Activated CD4-positive, alpha-beta memory T cell treated with anti-CD3 and anti-CD28 coated beads for 36 hours (primary cell): ENCODE results near the gene FCHSD1. TPM values are rescaled to one million over a fixed set of nuclear protein-coding genes. Genes with fewer than 3 reads are reported as not detected.

Experiments used
- CTCF ChIA-PET: fragments of 350-600 bp; sonication (Branson Sonifier 250); formaldehyde crosslinking; loops from one replicate; lab custom pipeline; 2021; ENCODE audit warnings: antibody characterized with exemption, inconsistent platforms; lab: Charles Lee
- POLR2A ChIA-PET: fragments of 350-600 bp; sonication (Branson Sonifier 250); formaldehyde crosslinking; loops from one replicate; lab custom pipeline; 2021; ENCODE audit warnings: antibody characterized with exemption; lab: Charles Lee
- DNase-seq: peaks from one replicate; pipeline ENCODE4 v3.0.0-alpha.2; 2020
- H3K27ac Mint-ChIP-seq: one replicate; pipeline ENCODE4 v1.8.0; 2021; ENCODE audit warnings: mixed read lengths
- H3K27me3 Mint-ChIP-seq: one replicate; pipeline ENCODE4 v1.8.0; 2021; ENCODE audit warnings: mixed read lengths
- H3K36me3 Mint-ChIP-seq: one replicate; pipeline ENCODE4 v1.8.0; 2021; ENCODE audit warnings: mixed read lengths
- H3K4me1 Mint-ChIP-seq: one replicate; pipeline ENCODE4 v1.8.0; 2021; ENCODE audit warnings: low read depth, mixed read lengths
- H3K4me3 Mint-ChIP-seq: one replicate; pipeline ENCODE4 v1.8.0; 2021; ENCODE audit warnings: mild to moderate bottlenecking, mixed read lengths
- H3K9me3 Mint-ChIP-seq: one replicate; pipeline ENCODE4 v1.8.0; 2021; ENCODE audit warnings: mixed read lengths
- intact Hi-C: fragments of 100-400 bp; cut with micrococcal nuclease; formaldehyde crosslinking; loops from one replicate; pipeline ENCODE4 v1.15.1; 2023
- total RNA-seq, 2 experiments: library from RNA; stranded (reverse); gene quantifications; one replicate each; pipeline ENCODE4 v1.2.3, GENCODE V29; 2021

Gene FCHSD1
- total RNA-seq, 2 experiments from 2014 or later = 40.1 to 46.0 TPM

DNA sequence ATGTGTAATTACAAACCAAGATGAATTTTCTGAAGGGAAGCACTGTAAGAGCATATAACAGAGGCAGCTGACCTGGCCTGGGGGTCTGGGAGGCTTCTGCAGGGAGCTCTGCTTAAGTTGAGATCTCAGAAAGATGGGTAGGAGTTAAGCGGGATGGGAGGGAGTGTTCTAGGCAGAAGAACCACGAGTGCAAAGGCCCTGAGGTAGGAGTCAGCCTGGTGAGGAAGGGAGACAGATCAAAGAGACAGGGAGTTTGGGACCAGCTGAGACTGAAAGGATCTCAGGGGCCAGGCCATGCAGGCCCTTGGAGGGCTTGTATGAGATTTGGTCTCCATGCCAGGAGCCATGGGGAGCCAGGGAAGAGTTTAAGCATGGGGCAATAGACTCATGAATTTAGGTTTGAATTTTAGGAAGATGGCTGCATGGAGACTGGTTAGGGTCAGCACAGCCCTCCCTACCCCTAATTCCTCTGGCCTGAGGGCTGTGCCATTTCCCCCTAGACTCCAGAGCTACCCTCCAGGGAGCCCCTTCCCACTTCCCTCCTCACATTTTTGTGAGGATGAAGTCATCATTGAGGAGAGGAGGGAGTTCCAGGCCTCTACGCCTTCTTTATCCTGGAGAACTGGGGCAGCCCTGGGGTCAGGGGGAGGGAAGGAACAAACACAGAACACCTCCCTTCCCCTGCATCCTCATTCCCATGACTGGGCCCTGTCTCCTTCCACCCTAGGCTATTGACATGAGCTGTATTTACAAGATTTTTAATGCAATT, 35.6 kb upstream of the FCHSD1 start:
- no peak overlapping the region for H3K27ac Mint-ChIP-seq
- no peaks in the 10 kb centered on the region for H3K27me3 Mint-ChIP-seq
- no peak for DNase-seq
- intact Hi-C loops = no loop called here
- H3K9me3 Mint-ChIP-seq = no peaks in the 10 kb centered on the region
- peaks cover 15% of the 10 kb centered on the region for H3K4me1 Mint-ChIP-seq
- H3K36me3 Mint-ChIP-seq = no peaks in the 10 kb centered on the region
- POLR2A ChIA-PET = no interaction called here
- no peak overlapping the region for H3K4me3 Mint-ChIP-seq
- CTCF ChIA-PET = interaction anchor here (1.5 to 1.9 kb wide), 2 partner anchors 192 to 274 kb away, joined by 5 to 16 read pairs; no protein-coding TSS in a partner anchor

DNA sequence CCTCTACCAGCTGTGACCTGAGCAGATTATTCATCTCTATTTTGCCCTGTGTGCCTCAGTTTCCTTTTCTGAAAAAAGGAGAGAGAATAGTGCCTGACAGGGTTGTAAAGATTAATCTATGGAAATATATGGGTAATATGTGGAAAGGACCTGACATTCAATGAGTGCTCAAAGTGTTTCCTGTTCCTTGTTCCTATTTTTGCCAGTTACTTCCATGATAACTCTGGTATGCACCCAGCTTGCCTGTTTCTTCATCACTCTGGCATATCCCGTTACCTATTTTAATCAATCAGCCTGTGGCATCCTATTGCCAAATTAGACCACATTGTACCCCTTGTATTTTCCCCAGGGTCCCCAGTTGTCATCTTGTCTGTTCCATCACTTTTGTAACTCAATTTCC, 34.4 kb upstream of the FCHSD1 start:
- H3K9me3 Mint-ChIP-seq = no peaks in the 10 kb centered on the region
- no peak overlapping the region for H3K4me3 Mint-ChIP-seq
- POLR2A ChIA-PET = no interaction called here
- CTCF ChIA-PET = interaction anchor here (1.5 kb wide), 1 partner anchor 194 kb away, joined by 5 read pairs; no protein-coding TSS in a partner anchor
- H3K36me3 Mint-ChIP-seq = no peaks in the 10 kb centered on the region
- intact Hi-C loops = no loop called here
- no peak for DNase-seq
- H3K4me1 Mint-ChIP-seq = peaks cover 19% of the 10 kb centered on the region
- no peaks in the 10 kb centered on the region for H3K27me3 Mint-ChIP-seq
- H3K27ac Mint-ChIP-seq = no peak overlapping the region

DNA sequence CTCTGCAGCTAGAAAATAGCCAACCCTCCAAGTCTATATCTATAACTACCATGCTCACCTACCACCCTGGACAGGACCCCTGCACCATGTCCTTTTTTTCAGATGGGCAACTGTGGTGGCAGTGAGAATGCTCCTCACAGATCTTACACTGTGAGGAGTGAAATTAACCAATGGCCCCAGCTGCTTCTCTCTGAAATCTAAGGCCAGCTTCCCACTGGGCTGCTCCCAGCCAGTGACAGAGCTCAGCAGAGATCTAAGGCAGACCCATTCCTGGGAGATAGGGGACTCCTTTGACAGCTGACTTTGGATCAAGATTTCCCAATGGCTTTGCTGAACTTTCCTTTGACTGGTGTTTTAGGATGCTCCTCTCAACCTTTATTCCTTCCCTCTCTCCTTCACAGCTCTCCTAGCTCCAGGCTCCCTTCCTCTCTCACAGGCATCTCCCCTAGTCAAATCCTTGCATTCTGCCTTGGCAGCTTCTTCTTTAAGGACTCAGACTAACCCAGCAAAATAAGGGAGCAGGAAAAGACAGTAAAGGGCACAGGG, 32.5 kb upstream of the FCHSD1 start:
- intact Hi-C loops = no loop called here
- H3K4me3 Mint-ChIP-seq = no peak overlapping the region
- H3K36me3 Mint-ChIP-seq = no peaks in the 10 kb centered on the region
- no peak overlapping the region for H3K27ac Mint-ChIP-seq
- no peaks in the 10 kb centered on the region for H3K27me3 Mint-ChIP-seq
- no peak for DNase-seq
- POLR2A ChIA-PET = interaction anchor here (0.6 to 1.3 kb wide), 5 partner anchors 10 to 306 kb away, joined by 3 to 4 read pairs (median 3); partner anchors contain the start of genes PCDHGA11 and RNF14
- H3K4me1 Mint-ChIP-seq = peaks cover 19% of the 10 kb centered on the region
- CTCF ChIA-PET = interaction anchor here (0.7 to 3.7 kb wide), 9 partner anchors 9 to 293 kb away, joined by 3 to 47 read pairs (median 6); partner anchors contain the start of gene PCDH1
- no peaks in the 10 kb centered on the region for H3K9me3 Mint-ChIP-seq

DNA sequence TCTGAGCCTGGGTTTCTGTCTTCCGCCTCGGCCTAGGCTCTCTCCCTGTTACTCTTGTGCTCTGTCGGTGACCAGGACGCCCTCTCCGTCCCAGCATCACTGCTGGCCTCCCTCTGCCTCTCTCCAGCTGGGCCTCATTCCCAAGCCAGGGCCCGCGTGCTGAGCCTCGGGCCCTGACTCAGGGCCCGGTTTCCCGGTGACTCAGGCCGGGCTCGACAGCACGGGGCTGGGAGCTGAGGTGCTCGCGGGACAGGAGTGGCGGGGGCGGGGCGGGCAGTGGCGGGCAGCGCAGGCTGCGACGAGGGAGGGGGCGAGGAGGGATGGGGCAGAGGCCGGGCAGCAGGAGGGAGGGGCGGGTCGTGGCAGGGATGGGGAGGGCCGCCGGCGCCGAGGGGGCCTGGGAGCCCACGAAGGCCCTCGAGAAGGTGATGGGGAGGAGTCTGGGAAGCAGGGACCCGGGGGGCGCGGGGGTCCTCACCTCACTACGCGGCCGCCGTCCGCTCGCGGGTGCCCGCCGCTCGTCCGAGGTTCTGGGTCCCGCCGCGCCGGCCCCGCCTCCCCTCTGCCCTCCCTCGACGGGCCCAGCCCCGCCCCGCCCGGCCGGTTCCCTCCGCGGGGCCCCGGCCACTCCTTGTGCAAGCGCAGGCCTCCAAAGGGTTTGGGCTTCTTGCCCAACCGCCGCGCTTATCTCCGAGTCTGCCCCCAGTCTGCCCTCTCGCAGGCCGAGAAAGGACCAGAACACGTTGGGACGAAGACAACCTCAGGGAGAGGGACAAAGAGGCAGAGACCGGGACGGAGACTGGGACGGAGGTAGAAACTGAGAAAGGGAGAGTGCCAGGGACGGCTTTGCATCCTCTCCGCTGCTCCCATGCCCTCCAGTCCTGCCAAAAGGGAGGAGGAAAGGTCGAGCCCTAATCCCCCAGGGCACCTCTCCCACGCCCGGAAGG, 30.8 kb upstream of the FCHSD1 start, which contains the start of gene ARAP3:
Gene ARAP3 (minus strand): TSS at position 536 of the 947 bp plus-strand sequence. CDS start 1,744 bp downstream, outside the sequence.
- peak within 1 kb of the TSS; percentile 68 for H3K27ac Mint-ChIP-seq
- H3K27me3 Mint-ChIP-seq = no peaks in the 10 kb centered on the region
- peak within 1 kb of the TSS; percentile 69 for H3K4me3 Mint-ChIP-seq
- POLR2A ChIA-PET = no interaction called here
- peak; percentile 53 for DNase-seq
- H3K4me1 Mint-ChIP-seq = peaks cover 19% of the 10 kb centered on the region
- no peaks in the 10 kb centered on the region for H3K36me3 Mint-ChIP-seq
- CTCF ChIA-PET = interaction anchor here (0.6 to 3.7 kb wide), 8 partner anchors 11 to 287 kb away, joined by 3 to 47 read pairs (median 9); partner anchors contain the start of genes PCDH1 and RNF14
- no peaks in the 10 kb centered on the region for H3K9me3 Mint-ChIP-seq
- intact Hi-C loops = no loop called here

DNA sequence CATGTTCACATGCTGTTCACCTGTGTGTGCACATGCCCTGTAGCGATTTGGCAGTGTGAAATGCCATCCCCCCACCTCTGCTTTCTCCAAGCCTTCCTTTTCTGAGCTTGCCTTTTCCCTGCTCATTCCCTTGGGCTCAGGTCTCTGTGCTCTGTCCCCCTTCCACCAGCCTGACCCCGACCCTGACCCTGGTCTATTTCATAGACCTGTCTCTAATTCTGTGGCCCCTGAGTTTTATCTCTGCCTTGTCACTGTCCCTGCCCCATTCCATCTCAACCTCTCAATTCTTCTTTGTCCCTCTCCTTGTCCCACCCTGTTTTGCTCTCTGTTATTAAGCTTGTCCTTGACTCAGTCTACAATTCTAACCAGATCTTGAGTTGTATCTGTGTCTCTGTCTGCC, 30.1 kb upstream of the FCHSD1 start:
- Mint-ChIP-seq H3K4me3 (peak overlapping the region; percentile 14), H3K4me1 (peaks cover 19% of the 10 kb centered on the region), H3K27me3 (no peaks in the 10 kb centered on the region), H3K36me3 (no peaks in the 10 kb centered on the region), H3K9me3 (no peaks in the 10 kb centered on the region), H3K27ac (no peak overlapping the region)
- no peak for DNase-seq
- ChIA-PET POLR2A (no interaction called here), CTCF (interaction anchor here (0.6 to 3.7 kb wide), 7 partner anchors 10 to 288 kb away, joined by 3 to 47 read pairs (median 3); partner anchors contain the start of gene RNF14)
- intact Hi-C loops = no loop called here

DNA sequence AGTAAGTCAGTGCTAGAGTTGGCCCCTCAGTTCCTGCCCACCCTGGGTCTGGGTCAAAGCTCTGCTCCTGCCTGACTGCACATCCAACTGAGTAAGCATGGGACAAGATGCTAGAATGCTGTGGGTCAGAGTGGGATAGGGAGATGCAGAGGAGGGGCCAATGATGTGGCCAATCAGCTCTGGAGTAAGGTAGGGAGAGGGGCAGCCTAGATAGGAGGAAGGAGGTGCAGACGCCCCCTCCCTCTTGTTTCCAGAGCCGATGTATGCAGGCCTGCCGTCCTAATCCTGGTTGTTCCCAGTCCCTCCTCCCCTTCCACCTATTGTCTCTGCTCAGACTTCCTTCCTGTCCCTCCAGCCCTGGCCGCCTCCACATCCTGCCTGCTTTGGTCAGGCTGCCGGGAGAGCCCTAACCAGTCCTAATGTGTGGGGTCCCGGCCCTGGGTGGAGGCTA, 29.6 kb upstream of the FCHSD1 start:
- ChIA-PET CTCF (interaction anchor here (0.8 to 3.7 kb wide), 5 partner anchors 10 to 280 kb away, joined by 3 to 47 read pairs (median 4); no protein-coding TSS in a partner anchor), POLR2A (no interaction called here)
- intact Hi-C loops = no loop called here
- no peaks in the 10 kb centered on the region for H3K9me3 Mint-ChIP-seq
- H3K4me1 Mint-ChIP-seq = peaks cover 19% of the 10 kb centered on the region
- no peaks in the 10 kb centered on the region for H3K36me3 Mint-ChIP-seq
- H3K4me3 Mint-ChIP-seq = peak overlapping the region; percentile 5
- no peak overlapping the region for H3K27ac Mint-ChIP-seq
- DNase-seq = no peak
- no peaks in the 10 kb centered on the region for H3K27me3 Mint-ChIP-seq

DNA sequence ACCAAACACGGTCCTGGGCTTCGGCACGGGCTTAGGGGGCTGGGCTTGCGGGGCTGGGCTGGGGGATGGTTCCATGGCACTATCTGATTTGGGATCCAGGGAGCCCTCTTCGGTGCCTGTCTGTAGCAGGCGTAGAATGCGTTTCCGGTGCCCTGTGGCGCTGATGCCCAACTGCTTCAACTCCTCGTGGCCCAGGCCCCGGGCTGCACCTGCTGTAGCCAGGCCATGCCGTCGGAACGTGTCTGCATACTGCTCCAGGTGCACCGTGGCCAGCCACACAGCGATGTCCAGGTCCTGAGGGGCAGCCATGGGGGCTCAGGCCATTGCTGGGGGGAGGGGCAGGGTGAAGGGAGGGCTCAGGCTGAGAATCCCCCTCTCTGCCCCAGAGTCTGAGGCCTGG, 29.0 kb upstream of the FCHSD1 start:
- Mint-ChIP-seq H3K4me3 (no peak overlapping the region), H3K9me3 (no peaks in the 10 kb centered on the region), H3K27ac (no peak overlapping the region), H3K36me3 (no peaks in the 10 kb centered on the region), H3K4me1 (peaks cover 19% of the 10 kb centered on the region), H3K27me3 (no peaks in the 10 kb centered on the region)
- ChIA-PET CTCF (no interaction called here), POLR2A (no interaction called here)
- DNase-seq = no peak
- intact Hi-C loops = no loop called here

DNA sequence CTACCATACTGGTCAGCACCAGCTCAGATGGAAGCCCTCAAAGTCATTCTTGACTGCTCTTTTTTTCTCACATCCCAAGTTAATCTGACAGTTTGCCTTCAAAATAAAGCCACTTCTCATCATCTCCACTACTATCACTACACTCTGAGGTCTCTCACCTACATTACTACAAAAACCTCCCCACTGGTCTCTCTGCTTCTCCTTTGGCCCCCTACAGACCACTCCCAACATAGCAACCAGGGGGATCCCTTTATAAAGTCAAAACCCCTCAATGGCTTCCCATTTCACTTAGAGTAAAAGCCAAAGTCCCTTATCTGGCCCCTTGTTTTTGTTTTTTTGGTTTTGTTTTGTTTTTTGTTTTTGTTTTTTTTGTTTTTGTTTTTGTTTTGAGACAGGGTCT, 26.2 kb upstream of the FCHSD1 start:
- ChIA-PET CTCF (interaction anchor here (0.6 kb wide), 1 partner anchor 246 kb away, joined by 3 read pairs; the partner anchor contains the start of gene DELE1), POLR2A (no interaction called here)
- peaks cover 8% of the 10 kb centered on the region for H3K4me1 Mint-ChIP-seq
- H3K27me3 Mint-ChIP-seq = no peaks in the 10 kb centered on the region
- intact Hi-C loops = no loop called here
- H3K27ac Mint-ChIP-seq = no peak overlapping the region
- no peak overlapping the region for H3K4me3 Mint-ChIP-seq
- no peaks in the 10 kb centered on the region for H3K36me3 Mint-ChIP-seq
- no peak for DNase-seq
- H3K9me3 Mint-ChIP-seq = no peaks in the 10 kb centered on the region

DNA sequence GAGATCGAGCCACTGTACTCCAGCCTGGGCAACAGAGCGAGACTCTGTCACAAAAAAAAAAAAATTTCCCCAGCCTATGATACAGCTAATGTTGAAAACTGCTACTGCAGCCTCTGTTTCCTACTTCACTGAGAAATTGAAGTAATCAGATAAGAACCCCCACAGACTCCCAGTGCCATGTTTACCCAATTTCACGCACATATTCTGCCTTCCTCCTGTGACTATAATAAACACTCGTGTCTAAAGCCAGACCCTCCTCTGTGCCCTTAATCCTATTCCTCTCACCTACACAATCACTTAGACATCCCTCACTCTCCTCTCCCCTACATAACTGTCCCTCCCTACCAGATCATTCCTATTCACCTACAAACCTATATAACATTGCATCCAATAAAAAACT, 24.5 kb upstream of the FCHSD1 start:
- CTCF ChIA-PET = interaction anchor here (0.6 to 1.7 kb wide), 2 partner anchors 17 to 908 kb away, joined by 3 to 15 read pairs; no protein-coding TSS in a partner anchor
- DNase-seq = no peak
- no peak overlapping the region for H3K4me3 Mint-ChIP-seq
- no peaks in the 10 kb centered on the region for H3K9me3 Mint-ChIP-seq
- no peak overlapping the region for H3K27ac Mint-ChIP-seq
- no peaks in the 10 kb centered on the region for H3K36me3 Mint-ChIP-seq
- H3K27me3 Mint-ChIP-seq = no peaks in the 10 kb centered on the region
- POLR2A ChIA-PET = no interaction called here
- intact Hi-C loops = no loop called here
- H3K4me1 Mint-ChIP-seq = no peaks in the 10 kb centered on the region

DNA sequence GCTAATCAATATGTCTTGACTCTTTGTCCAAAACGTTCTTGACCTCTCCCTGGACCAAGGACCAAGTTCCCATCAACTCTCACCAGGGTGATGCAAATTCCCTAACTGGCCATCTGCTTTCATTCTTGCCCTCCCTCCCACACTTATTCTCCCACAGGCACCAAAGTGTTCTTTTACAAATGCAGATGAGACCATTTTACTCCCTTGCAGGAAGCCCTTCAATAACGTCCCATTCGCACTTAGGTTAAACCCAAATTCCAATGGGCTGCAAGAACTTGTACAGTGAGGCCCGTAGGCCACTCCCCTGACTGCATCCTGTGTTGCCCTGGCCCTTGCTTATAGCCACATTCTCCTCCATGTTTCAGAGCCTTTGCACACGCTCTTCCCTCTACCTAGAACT, 23.5 kb upstream of the FCHSD1 start:
- intact Hi-C loops = no loop called here
- no peak for DNase-seq
- no peak overlapping the region for H3K4me3 Mint-ChIP-seq
- no peaks in the 10 kb centered on the region for H3K9me3 Mint-ChIP-seq
- ChIA-PET POLR2A (no interaction called here), CTCF (no interaction called here)
- no peaks in the 10 kb centered on the region for H3K27me3 Mint-ChIP-seq
- H3K36me3 Mint-ChIP-seq = no peaks in the 10 kb centered on the region
- no peak overlapping the region for H3K27ac Mint-ChIP-seq
- H3K4me1 Mint-ChIP-seq = no peaks in the 10 kb centered on the region
